Astrocyte of the spinal cord (primary cell): Measurements from ENCODE around the gene NADSYN1.

Experiments used
- DNase-seq: peaks from one replicate; pipeline ENCODE4 v3.0.0; 2011; ENCODE audit warnings: low read depth, low spot score
- H3K4me3 ChIP-seq: 2 replicates; pipeline ENCODE4 v1.5.1; 2011; ENCODE audit warnings: low read depth, mild to moderate bottlenecking, low read length, moderate library complexity
- CTCF ChIP-seq: IDR thresholded peaks from 2 replicates; pipeline ENCODE4 v1.5.1; 2012; ENCODE audit warnings: low read depth, mild to moderate bottlenecking, low read length, inconsistent platforms
- in situ Hi-C: cut with HindIII; loops from 2 replicates; pipeline ENCODE4 v1.10.0; 2017; ENCODE audit warnings: low sequenced_read_pairs

The NADSYN1 gene

GRCh38 chr11:71488681-71489270 lies 35.8 kb downstream of the NADSYN1 start:
- H3K4me3 ChIP-seq: no peak overlapping the region
- in situ Hi-C loops: no loop called here
- TF ChIP-seq CTCF: no peak
- DNase-seq: no peak

GRCh38 chr11:71489311-71490043 lies 36.5 kb downstream of the NADSYN1 start:
- H3K4me3 ChIP-seq: no peak overlapping the region
- in situ Hi-C loops: no loop called here
- peak; percentile 43 for DNase-seq
- TF ChIP-seq CTCF: no peak

- H3K4me3 ChIP-seq: no peak overlapping the region
- TF ChIP-seq CTCF: no peak
- in situ Hi-C loops: no loop called here
- no peak for DNase-seq
Measured at GRCh38 chr11:71490044-71490730, 37.2 kb downstream of the NADSYN1 start.

- TF ChIP-seq CTCF: no peak
- no peak for DNase-seq
Measured at GRCh38 chr11:71490731-71491390, 37.9 kb downstream of the NADSYN1 start.

GRCh38 chr11:71491531-71491930 lies 38.5 kb downstream of the NADSYN1 start:
- TF ChIP-seq CTCF: no peak
- DNase-seq: no peak
- H3K4me3 ChIP-seq: no peak overlapping the region
- in situ Hi-C loops: no loop called here

More at GRCh38 chr11:71490731-71491390, 37.9 kb downstream of the NADSYN1 start:
- H3K4me3 ChIP-seq: no peak overlapping the region
- in situ Hi-C loops: no loop called here

- in situ Hi-C loops: no loop called here
- DNase-seq: no peak
- no peak for TF ChIP-seq CTCF
- H3K4me3 ChIP-seq: no peak overlapping the region
Measured at GRCh38 chr11:71491940-71492339, 38.9 kb downstream of the NADSYN1 start.
